Activated CD4-positive, CD25-positive, alpha-beta regulatory T cell (primary cell): ENCODE measurements around the gene B3GALNT1.

ENCODE experiments used
- DNase-seq, 4 experiments: peaks; one replicate each; lab custom pipeline; 2025; lab: John Stamatoyannopoulos, UW

The B3GALNT1 gene, protein sequence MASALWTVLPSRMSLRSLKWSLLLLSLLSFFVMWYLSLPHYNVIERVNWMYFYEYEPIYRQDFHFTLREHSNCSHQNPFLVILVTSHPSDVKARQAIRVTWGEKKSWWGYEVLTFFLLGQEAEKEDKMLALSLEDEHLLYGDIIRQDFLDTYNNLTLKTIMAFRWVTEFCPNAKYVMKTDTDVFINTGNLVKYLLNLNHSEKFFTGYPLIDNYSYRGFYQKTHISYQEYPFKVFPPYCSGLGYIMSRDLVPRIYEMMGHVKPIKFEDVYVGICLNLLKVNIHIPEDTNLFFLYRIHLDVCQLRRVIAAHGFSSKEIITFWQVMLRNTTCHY

DNA sequence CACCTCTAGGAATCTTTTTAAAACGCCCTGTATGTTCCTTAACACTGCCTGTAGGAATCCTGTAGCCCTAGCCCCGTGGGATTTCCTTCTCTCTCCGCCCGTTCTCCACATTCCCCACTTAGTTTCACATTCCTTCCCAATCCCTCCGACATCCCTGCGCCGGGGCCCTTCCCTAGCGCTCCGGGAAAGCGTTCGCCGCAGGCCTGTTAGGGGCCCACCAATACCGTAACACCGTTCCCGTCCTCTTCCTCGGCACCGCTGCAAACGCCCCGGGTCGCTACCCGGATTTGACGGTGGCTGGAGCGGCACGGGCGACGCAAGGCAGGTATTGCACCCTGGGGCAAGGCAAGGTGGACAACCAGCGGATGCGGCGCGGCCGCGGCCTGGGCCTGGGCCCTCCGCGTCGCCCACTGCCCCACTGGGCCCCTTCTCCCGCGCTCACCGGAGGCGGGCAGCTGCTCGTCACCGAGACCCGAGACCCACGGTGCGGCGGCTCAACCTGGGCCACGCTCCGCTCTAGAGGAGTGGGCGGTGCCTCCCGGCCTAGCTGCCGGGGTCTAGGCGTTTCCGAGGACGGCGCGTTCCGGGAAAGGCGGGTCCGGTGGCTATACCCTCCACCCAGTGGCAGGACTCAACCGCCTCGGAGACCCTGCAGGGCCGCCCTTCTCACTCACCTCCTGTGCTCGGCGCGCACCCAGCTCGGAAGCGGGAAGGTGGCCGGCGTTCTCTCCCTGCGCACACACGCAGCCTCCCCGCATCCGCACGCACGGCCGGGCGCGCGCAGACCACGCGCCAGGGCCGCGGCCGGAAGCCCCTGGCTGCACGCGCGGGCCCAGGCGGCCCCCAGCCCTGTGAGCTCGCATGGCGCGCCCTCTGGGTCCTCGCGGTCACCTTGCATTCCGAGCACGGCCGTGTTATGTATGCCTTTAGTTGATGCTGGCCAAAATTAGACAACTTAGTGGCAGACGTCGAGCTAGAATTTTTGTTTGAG lies at the start of gene B3GALNT1:
B3GALNT1 (minus strand) TSS at position 789 of the 991 bp plus-strand sequence. CDS start 18,595 bp downstream, outside the sequence.
- DNase-seq, result no peak

DNA sequence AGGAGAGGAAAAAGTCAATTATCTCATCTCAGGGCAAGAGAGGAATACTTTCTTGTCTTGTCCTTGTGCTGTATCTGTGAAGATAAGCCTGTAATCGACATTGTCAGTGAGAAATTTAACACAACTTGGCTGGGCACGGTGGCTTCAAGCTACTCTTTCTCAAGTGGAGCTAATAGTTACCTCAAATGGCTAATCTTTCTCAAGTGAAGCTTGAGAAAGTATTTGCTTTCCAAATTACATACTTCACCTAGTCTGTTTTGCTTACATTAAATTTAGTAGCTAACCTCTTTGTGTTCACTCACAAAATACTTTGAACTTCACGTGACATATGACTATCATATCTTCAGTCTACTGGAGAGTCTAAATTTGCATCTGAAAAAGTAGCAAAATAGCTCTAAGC lies 48.3 kb upstream of the B3GALNT1 start:
- no peak for DNase-seq

DNA sequence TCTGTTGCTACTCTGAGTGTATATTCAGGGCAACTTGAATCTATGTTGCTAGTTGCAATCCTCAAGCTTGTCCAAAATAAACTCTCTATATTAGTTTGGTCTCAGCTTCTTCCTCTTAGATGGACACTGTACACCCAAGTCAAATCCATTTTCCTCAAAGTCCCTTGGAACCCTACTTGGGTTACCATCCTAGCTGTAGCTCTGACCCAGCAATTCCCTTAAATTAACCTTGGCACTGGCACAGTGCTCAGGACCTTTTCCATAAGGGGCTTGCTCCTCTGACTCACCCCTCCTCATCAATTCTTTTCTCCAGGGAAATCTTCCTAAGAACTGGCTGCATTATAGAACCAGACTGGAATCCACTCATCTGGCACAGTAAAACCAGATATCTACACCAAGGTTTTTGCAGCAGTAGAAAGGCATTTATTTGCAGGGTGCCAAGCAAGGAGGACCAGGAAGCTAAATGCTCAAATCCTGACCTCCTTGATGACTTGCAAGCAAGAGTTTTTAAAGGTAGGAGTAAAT lies 44.9 kb upstream of the B3GALNT1 start:
- no peak for DNase-seq

DNA sequence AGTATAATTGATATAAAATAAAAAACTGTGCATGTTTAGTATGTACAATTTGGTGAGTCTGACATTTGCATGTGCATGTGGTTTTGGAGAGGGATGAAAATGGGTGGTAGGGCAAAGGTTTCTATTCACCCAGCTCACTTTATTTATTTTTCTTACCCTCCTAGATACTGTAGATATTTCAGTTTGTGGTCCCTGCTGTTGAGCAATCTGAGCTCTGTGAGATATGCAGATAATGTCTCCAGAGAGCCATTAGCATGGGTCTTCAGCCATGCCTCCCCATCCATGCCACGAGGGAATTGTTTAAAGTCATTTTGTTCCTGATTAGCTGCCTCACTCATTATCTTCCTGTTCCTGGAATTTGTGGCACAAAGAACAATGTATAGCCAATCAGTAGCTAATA lies 44.4 kb upstream of the B3GALNT1 start:
- DNase-seq, result no peak

DNA sequence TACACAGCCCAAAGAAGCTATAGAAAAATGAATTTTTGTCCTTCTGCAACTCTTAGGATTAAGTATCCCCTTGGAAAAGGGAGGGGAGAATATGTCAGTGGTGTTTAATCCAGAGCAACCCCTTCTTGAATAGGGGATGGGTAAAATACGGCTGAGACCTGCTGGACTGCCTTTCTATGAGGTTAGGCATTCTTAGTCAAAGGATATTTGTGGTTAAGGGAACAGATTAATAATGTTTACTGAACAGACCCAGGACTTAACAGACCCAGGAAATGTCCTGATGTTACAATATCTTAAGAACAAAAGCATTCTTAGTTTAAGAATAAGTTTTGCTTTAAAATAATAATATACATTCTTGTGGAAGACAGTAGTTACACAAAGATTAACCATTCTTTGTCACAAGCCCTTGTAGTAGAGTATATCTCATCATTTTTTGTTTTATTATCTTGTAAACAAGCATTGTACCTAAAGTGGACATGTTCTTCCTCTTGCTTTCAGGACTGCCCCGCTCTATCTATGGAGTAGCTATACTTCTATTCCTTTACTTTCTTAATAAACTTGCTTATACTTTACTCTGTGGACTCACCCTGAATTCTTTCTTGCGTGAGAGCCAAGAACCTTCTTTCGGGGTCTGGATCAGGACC lies 43.8 kb upstream of the B3GALNT1 start:
- no peak for DNase-seq

DNA sequence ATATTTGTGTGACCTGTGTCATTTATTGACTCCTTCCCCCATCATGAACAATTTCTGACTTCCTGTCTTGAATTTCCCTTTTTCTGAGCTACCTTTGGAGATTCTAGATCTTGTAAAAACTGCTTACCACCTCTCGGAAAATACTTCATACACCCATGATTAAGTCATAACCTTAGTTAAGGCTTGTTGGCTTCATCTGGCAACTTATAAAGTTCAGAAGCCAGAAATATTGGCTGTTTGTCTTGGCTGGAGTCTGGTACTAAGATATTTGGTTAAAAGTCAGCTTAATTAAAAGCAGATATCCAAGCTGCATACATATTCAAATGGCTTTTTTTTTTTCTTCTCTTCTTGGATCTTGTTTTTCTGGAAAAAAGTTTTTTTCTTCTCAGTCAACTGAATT lies 37.3 kb upstream of the B3GALNT1 start:
- no peak for DNase-seq

DNA sequence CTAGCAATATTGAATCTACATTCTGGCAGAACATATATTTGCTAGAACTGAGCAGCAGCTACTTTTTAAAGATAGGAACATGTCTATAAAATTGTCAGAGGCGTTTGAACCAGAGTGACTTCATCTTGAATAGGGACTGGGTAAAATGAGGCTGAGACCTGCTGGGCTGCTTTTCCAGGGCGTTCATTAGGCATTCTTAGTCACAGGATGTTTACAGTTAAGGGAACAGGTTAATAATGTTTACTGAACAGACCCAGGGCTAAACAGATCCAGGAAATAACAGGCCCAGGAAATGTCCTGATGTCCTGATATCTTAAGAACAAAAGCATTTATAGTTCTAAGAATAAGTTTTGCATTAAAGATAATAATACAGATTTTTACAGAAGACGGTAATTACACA lies 34.5 kb upstream of the B3GALNT1 start:
- DNase-seq, result no peak

DNA sequence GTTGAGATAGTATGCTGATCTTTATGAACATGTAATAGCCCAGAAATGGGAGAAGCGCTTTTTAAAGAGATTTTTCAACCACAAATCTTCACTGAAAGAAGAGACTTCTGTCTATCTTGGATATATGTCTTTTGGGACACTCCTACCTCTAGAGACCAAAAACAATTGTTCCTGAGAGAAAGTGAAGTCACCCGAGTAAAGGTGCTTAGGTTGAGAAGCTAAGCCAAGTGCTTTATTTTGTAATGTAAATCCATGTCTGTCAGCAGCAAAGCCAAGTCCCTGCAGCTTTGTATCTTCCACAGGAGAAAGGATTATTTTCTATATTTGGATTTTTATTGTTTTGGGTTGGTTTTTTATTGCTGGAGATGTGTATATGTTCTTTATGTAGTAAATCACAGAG lies 32.1 kb upstream of the B3GALNT1 start:
- DNase-seq, result no peak

DNA sequence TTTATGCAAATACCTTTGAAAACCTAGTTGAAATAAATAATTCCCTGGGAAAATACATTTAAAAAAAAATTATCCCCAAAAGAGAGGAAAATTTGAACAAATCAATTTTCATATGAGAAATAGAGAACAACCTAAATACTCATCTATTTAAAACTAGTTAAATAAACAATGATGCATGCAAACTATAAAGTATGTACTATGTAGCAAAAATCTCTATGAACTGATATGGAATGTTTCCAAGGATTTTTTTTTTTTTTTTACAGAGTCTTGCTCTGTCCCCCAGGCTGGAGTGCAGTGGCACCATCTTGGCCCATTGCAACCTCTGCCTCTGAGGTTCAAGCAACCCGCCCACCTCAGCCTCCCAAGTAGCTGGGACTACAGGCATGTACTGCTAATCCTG lies 27.2 kb upstream of the B3GALNT1 start:
- DNase-seq, result no peak

DNA sequence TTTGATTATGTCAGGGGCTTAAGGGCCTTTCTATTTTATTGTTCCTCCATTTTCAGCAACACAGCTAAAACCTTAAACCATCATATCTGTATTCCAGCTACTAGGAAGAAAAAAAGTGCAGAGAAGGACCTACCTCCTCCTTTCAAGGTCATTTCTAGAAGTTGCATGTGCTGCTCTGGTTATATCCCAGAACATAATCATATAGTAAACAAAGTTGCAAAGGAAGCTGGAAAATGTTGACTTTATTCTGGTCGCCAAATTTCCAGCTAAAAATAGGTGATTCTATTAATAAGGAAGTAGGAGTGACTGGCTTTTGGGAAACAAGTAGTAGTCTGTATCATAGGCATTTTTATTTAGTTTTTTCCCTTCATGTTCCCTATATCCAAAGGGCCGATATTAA lies 21.3 kb upstream of the B3GALNT1 start:
- no peak for DNase-seq

DNA sequence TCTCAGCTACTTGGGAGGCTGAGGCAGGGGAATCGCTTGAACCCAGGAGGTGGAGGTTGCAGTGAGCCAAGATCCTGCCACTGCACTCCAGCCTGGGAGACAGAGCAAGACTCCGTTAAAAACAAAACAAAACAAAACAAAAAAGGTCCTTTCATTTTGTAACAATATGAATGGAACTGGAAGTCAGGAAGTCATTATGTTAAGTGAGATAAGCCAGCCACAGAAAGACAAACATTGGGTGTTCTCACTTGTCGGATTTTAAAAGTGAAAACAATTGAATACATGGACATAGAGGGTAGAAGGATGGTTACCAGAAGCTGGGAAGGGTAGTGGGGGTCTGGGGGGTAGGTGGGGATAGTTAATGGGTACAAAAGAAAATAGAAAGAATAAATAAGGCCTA lies 12.5 kb upstream of the B3GALNT1 start:
- DNase-seq, result no peak

DNA sequence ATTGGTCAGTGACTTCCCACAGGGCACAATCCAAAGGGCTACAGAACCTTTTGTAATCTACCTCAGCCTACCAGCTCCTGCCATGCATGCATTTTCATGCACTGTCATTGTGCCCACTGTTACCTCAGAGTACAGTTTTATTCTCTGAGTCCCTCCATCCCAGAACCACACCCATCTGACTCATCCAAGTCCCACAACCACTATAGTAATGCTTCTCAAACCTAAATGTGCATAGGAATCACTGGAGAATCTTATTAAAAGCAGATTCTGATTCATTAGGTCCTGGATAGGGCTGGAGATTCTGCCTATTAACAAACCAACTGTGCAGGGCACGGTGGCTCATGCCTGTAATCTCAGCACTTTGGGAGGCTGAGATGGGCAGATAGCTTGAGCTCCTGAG lies 3.7 kb upstream of the B3GALNT1 start:
- no peak for DNase-seq

DNA sequence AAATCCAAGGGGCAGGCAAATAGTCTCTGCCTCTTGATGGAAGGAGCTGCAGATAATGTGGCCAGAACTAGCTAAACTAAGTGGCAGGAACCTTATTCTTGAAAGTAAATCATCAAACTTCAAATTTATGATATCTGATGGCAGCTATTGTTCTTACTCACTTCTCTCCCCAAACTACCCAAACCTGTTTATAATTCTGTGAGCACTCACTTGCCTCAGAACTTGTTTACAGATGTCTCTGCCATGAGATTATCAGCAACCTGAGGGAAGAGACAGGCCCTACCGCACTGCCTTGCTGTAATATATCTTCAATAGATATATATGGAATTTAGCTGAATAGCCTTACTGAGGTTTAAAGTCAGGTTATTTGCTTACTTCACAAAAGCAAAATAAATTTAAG lies 2.2 kb upstream of the B3GALNT1 start:
- no peak for DNase-seq

DNA sequence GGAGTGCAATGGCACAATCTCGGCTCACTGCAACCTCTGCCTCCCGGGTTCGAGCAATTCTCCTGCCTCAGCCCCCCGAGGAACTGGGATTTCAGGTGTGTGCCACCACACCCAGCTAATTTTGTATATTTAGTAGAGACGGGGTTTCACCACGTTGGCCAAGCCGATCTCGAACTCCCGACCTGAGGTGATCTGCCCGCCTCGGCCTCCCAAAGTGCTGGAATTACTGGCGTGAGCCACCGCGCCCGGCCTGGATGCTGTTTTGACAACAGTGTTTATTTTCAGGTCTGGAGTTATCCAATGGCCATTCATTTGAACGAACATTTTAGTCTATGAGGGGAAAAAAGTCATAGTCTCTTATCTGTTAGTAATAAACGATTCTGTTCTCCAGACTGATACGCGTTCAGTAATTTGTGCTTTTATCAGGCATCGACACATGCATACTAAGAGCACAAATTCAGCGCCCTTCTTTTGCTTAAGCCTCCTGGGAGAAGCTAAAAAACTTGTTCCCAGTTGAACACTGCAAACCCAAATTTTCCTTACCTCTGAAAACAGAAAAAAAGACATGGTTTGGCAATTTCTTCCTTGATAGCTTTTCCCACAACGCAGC lies 1.3 kb downstream of the B3GALNT1 start:
- DNase-seq, result no peak

DNA sequence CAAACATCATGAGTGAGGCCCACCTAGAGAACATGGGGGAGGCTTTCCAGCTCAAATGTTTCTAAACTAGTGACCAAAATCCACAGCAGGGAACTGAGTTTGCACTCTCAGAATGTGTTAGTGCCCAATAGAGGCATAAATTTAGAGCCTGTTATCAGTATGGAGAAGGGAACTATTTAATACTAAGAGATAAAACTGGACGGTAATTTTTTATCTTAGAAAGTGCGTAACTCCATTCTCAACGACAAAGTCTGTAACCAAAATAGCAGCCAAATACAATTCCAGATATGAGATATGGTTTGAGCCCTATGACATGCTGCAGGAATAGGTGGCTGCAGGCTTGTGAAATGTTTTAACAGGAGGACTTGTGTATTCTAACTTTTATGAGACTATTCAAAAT lies 3.5 kb downstream of the B3GALNT1 start:
- no peak for DNase-seq

DNA sequence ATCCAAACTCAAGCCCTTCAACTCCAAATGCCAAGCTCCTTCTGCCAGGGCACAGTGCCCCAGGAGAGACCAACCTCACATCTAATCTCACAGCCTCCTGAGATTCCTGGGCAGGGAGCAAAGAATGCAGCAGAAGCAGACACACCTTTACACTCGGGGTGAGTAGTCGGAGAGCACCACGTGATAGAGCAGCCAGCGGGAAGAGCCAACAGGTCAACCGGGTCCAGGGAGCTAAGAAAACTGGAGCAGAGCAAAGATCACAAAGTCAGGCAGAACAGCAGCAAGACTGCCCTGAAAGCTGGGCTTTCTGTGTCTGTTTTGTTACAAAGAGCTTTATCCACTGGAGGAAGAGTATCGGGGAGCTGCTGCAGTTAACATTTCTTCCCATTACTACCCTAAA lies 4.2 kb downstream of the B3GALNT1 start:
- DNase-seq, result no peak

DNA sequence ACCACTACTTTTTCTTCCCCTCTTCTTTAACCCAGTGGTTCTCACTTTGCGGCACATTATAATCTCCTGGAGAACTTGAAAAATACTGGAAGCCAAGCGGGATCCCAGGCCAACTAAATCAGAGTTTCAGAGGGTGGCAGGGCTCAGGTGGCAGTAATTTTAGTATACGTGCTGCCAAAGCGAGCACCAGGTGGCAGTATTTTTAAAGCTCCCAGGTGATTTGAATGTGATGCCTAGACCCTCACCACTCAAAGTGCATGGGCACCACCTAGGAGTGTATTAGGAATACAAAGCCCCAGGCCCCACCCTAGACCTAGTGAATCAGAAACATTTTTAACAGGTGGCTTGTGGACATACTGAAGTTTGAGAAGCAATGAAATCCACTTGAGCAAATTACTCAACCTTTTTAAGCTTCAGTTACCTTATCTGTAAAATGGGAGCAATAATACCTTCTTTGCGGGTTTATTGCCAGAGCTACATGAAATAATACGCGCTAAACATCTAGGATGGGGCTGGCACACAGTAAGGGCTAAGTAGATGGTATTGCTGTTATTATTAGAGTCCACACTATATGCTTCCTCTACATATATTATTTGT lies 8.3 kb downstream of the B3GALNT1 start:
- no peak for DNase-seq

DNA sequence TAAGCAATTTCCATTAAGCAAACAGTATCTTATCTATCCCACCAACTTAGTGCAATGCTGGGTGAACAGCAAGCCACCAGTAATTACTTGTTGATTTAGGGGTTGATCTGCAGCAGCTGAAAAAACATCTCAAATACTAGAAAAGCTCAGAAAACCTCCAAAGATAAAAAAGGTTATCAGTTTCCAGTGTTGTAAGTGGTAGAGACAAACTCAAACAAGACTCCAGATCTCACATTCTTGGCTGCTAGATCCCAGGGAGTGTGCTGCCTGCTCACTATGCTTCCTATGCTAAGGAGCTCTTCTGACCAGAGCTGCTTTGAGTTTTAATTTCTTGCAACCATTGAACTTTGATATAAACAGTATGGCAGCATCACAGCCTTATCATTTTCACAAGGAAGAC lies 11.3 kb downstream of the B3GALNT1 start:
- no peak for DNase-seq

DNA sequence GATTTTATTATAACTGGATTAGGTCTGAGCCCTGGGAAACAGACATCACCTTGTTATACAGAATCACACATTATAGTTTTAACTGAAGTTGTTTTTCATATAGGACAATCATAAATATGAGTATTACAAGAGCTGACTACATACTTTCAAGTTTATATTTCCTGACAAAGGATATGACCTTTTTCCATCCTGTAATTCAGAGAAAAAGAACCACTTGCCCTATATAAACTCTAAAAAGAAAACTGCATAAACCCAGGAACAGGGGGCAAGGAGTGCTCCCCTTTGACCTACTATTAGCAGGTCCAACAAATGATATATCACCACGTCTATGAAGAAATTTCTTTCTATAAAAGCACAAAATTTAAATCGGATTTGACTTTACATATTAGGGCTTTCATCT lies 20.9 kb downstream of the B3GALNT1 start:
- no peak for DNase-seq

DNA sequence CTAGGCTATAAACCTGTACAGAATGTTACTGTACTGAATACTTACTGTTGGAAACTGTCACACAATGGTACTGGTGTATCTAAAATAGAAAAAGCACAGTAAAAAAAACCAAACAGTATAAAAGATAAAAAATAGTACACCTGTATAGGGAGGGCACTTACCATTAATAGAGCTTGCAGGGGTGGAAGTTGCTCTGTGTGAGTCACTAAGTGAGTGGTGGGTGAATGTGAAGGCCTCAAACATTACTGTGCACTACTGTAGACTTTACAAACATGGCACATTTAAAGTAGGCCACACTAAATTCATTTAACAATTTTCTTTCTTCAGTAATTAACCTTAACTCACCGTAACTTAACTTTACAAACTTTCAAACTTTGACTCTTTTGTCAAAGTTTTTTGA lies 22.0 kb downstream of the B3GALNT1 start:
- no peak for DNase-seq

DNA sequence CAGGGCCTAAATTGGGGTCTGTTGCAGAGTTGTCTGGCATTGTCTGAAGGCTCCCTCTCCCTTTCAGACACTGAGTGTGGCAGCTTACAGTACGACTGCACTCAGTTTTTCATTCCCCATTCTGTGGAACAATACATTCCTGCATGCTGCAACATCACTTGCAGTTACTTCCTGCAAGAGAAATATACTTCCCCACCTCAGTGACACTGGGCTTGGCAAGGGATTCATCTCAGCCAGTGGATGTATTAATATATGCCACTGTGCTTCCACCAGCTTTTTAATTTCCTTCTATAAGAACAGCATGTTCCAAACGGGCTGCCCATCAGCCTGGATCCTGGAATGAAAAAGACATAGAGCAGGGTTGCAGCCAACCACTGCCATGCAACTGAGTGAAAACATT lies 23.1 kb downstream of the B3GALNT1 start:
- no peak for DNase-seq

DNA sequence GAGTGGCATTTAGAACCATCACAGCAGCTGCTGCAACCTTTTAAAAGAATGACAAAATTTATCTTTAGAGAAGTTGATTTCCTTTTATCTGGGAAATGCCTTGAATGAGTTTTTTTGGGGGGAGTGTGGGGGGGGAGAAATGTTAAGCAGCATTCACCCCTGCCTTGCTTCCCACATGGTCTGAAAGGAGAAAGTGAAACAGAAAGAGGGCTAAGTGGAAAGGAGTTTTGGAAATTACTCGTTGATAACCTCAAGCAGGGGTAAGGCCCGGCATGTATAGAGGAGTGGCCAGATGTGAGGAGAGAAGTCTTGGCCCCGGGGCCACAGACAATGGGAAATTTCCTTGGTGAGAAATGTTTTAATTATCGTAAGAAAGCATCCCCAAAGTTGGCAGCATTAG lies 23.5 kb downstream of the B3GALNT1 start:
- no peak for DNase-seq
